GM12874 (cell line): ENCODE data around the gene OCEL1.

Source experiments
- CTCF ChIP-seq: IDR thresholded peaks from 2 replicates; pipeline ENCODE4 v1.5.1; 2011; ENCODE audit warnings: low read depth, mild to moderate bottlenecking, control low read depth, low read length, moderate library complexity; ENCODE audit not compliant: insufficient read depth

The OCEL1 gene

DNA sequence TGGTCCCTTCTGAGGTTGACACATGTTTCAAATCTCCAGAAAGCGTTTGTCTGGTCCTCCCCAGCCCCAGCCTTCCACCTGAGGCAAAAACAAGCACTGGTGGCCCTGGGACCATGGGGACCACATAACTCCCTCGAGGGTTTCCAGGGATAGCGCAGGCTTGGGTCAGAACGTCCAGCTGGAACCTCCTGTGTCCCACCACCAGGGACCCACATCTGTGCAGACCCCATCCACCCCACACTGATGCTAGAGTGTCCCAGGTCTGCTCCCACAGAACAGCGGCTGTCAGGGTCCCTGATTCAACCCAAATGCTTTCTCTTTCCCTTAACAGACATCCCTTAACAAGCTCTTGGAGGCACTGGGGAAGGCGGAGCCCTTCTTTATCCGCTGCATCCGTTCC lies 40.4 kb upstream of the OCEL1 start:
- no peak for TF ChIP-seq CTCF

- no peak for TF ChIP-seq CTCF
Measured at GRCh38 chr19:17192751-17193150, 33.3 kb upstream of the OCEL1 start.

DNA sequence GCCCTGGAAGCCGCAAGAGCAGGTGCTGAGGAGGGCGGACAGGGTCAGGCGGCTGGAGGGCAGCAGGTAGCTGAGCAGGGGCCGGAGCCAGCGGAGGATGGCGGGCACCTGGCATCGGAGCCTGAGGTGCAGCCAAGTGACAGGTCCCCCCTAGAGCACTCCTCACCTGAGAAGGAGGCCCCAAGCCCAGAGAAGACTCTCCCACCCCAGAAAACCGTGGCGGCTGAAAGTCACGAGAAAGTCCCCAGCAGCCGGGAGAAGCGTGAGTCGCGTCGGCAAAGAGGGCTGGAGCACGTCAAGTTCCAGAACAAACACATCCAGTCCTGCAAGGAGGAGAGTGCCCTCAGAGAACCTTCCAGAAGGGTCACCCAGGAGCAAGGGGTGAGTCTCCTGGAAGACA lies 31.4 kb upstream of the OCEL1 start:
- TF ChIP-seq CTCF, result no peak

DNA sequence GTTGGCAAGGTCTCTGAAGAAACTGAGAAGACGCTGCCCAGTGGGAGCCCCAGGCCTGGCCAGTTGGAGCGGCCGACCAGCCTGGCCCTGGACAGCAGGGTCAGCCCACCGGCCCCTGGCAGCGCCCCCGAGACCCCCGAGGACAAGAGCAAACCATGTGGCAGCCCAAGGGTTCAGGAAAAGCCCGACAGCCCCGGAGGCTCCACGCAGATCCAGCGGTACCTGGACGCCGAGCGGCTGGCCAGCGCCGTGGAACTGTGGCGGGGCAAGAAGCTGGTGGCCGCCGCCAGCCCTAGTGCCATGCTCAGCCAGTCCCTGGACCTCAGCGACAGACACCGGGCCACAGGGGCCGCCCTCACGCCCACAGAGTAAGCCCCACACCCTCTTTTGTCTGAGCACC lies 30.9 kb upstream of the OCEL1 start:
- TF ChIP-seq CTCF, result no peak

GRCh38 chr19:17196610-17197009 lies 29.4 kb upstream of the OCEL1 start:
- no peak for TF ChIP-seq CTCF

DNA sequence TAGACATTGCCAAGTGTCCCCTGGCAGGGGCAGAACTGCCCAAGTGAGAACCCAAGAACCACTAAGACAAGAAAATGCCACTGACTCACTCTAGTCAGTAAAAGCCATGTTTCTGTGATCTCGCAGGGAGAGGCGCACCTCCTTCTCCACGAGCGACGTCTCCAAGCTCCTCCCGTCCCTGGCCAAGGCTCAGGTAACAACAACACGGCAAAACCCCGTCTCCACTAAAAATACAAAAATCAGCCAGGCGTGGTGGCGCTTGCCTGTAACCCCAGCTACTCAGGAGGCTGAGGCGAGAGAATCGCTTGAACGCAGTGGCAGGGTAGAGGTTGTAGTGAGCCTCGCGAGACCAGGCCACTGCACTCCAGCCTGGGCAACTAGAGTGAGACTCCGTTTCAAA lies 28.4 kb upstream of the OCEL1 start:
- no peak for TF ChIP-seq CTCF

- TF ChIP-seq CTCF, result no peak
Measured at GRCh38 chr19:17200408-17201079, 25.5 kb upstream of the OCEL1 start.
